ENCODE results near the gene CDK19. TPM values are rescaled to one million over a fixed set of nuclear protein-coding genes. Genes with fewer than 3 reads are reported as not detected.
A peak's percentile ranks its signal among the peaks of the same experiment; 100 is the strongest.

CDK19 gene
- total and polyA plus RNA-seq, 9 of the 15 experiments (the other 6 are each of a cell fraction or from before 2014, with no cell fraction given), result 3.8 to 15.2 (median 7.4) TPM

GRCh38 chr6:110626442-110626841 is 188.8 kb downstream of the CDK19 start (continued):
- TF ChIP-seq PCBP2 (IDR thresholded peaks at IDR 0.05; ENCODE audit: low read depth, low read length, poor library complexity, severe bottlenecking), result no peak

GRCh38 chr6:110625883-110626282 is 189.4 kb downstream of the CDK19 start:
- no peaks in the 10 kb centered on the region for H3K27me3 ChIP-seq (ENCODE audit: control insufficient read depth in 2 of 2, insufficient read depth in 2 of 2, low read length in 2 of 2)
- no peaks in the 10 kb centered on the region for H3K79me2 ChIP-seq (ENCODE audit: control insufficient read depth, insufficient read depth, low read length)
- BruUV-seq (replicated peaks), result no TSS peak
- H3K9ac ChIP-seq (ENCODE audit: insufficient read depth in 1 of 2, low read depth in 2 of 2, low read length in 2 of 2), result no peak overlapping the region
- ChIA-PET CTCF (ENCODE audit: low intra/inter-chr PET ratio) (no interaction called here), POLR2A (no interaction called here)
- no peaks in the 10 kb centered on the region for H3K9me1 ChIP-seq (ENCODE audit: control insufficient read depth, insufficient read depth, low read length)
- no peak overlapping the region for H3K4me3 ChIP-seq
- peak in 1 of 4 experiments; percentile 8 for DNase-seq (ENCODE audit: extremely low read depth in 1 of 4, low spot score in 3 of 4)
- H2AFZ ChIP-seq (ENCODE audit: low read depth, low read length), result no peak overlapping the region
- FAIRE-seq, result no peak
- intact Hi-C loops (cut with micrococcal nuclease) (no loop called here), in situ Hi-C loops (cut with MboI) (no loop called here)
- no peaks in the 10 kb centered on the region; the same call in 1 of the 2 replicates for H4K20me1 ChIP-seq (replicated peaks; ENCODE audit: control insufficient read depth, insufficient read depth, low read length)
- H3K4me1 ChIP-seq (replicated peaks in 1 of 2; ENCODE audit: control insufficient read depth in 2 of 2, insufficient read depth in 2 of 2, low read length in 2 of 2), result peaks cover 3% of the 10 kb centered on the region in 2 experiments; a peak in 2 of 5 replicates
- no peak overlapping the region for H3K4me2 ChIP-seq (ENCODE audit: insufficient read depth, low read length)
- no peak overlapping the region for H3K27ac ChIP-seq (ENCODE audit: extremely low read depth, low read depth, low read length)
- ATAC-seq, result no peak
- H3K36me3 ChIP-seq (ENCODE audit: control insufficient read depth, insufficient read depth, low read length), result no peaks in the 10 kb centered on the region
- H3K9me3 ChIP-seq (replicated peaks; ENCODE audit: control insufficient read depth, insufficient read depth, low read depth, low read length), result no peaks in the 10 kb centered on the region
- 8% methylated on average over 2 of the region's 2 CpGs for WGBS (ENCODE audit: insufficient coverage, low coverage, missing lambda C conversion rate)
- TF ChIP-seq JUND (IDR thresholded peaks at IDR 0.05; ENCODE audit: borderline replicate concordance, low read depth, low read length) (no peak), JUND (tag; IDR thresholded peaks at IDR 0.05; ENCODE audit: borderline replicate concordance, low read depth, low read length) (peak; percentile 34; the same call in 1 of the 3 replicates), ZBTB40 (IDR thresholded peaks at IDR 0.05) (peak; percentile 79), ZBTB40 (CRISPR knock-in tag; IDR thresholded peaks at IDR 0.05) (no peak), ZNF609 (CRISPR knock-in tag; IDR thresholded peaks at IDR 0.05; ENCODE audit: borderline replicate concordance) (no peak), NFE2 (IDR thresholded peaks at IDR 0.05; ENCODE audit: low read depth) (no peak)

Data from K562 (cell line).